Activated CD4-positive, alpha-beta T cell treated with anti-CD3 and anti-CD28 coated beads for 24 hours (primary cell): ENCODE data around the gene LHPP.

Source experiments
- DNase-seq, 2 donors: peaks; one replicate each; pipeline ENCODE4 v3.0.0-alpha.2; 2020; ENCODE audit warnings: low read depth in 2 of 2

LHPP gene

GRCh38 chr10:124557648-124558338 is 96.2 kb downstream of the LHPP start:
- DNase-seq: no peak

GRCh38 chr10:124558339-124559321 is 97.0 kb downstream of the LHPP start:
- DNase-seq: no peak

GRCh38 chr10:124559372-124560132 is 97.9 kb downstream of the LHPP start:
- DNase-seq: no peak

GRCh38 chr10:124560377-124561105 is 98.9 kb downstream of the LHPP start:
- no peak for DNase-seq

GRCh38 chr10:124561206-124561605 is 99.6 kb downstream of the LHPP start:
- no peak for DNase-seq

- DNase-seq: no peak
These were observed 100.9 kb downstream of the LHPP start for GRCh38 chr10:124562425-124563060.

- no peak for DNase-seq
These were observed 101.9 kb downstream of the LHPP start for GRCh38 chr10:124563320-124564040.

GRCh38 chr10:124564881-124565280 is 103.3 kb downstream of the LHPP start:
- DNase-seq: no peak

- DNase-seq: no peak
These were observed 104.1 kb downstream of the LHPP start for GRCh38 chr10:124565565-124566221.

- no peak for DNase-seq
These were observed 104.7 kb downstream of the LHPP start for GRCh38 chr10:124566222-124566888.

GRCh38 chr10:124566981-124567835 is 105.6 kb downstream of the LHPP start:
- no peak for DNase-seq

GRCh38 chr10:124568339-124568738 is 106.7 kb downstream of the LHPP start:
- no peak for DNase-seq

- no peak for DNase-seq
These were observed 107.4 kb downstream of the LHPP start for GRCh38 chr10:124568848-124569622.

GRCh38 chr10:124569623-124570470 is 108.2 kb downstream of the LHPP start:
- DNase-seq: no peak

- no peak for DNase-seq
These were observed 109.0 kb downstream of the LHPP start for GRCh38 chr10:124570646-124571045.

GRCh38 chr10:124572751-124573150 is 111.1 kb downstream of the LHPP start:
- no peak for DNase-seq
